ENCODE results near the gene IL1RAP.

IL1RAP gene

DNA sequence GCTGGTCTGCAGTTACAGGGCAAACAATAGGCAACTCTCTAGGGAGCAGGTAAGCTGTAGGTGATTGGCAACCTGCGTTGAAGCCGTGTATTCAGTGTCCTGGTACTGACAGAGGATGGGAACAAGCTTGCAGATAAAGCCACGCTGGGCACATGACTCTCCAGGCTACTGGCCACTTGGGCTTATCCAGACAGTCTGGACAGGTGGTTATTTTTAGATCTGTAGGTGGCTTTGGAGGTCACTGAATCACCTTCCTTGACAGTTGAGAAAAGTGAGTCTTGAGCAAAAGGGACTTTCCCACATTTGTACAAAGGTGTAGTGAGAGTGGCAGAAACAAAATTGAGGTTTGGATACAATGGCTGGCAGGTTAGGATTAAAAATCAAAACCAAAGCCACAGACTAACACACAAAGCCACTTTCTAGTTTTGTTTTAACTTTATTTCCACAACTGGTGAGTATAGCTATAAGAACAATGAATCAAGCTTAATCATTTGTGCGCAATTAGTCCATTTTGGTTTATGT, 22.3 kb upstream of the IL1RAP start:
- H3K4me3 ChIP-seq (ENCODE audit: low read depth, low read length), result no peak overlapping the region
- DNase-seq (ENCODE audit: low read depth), result no peak
- TF ChIP-seq, protein P1, sequence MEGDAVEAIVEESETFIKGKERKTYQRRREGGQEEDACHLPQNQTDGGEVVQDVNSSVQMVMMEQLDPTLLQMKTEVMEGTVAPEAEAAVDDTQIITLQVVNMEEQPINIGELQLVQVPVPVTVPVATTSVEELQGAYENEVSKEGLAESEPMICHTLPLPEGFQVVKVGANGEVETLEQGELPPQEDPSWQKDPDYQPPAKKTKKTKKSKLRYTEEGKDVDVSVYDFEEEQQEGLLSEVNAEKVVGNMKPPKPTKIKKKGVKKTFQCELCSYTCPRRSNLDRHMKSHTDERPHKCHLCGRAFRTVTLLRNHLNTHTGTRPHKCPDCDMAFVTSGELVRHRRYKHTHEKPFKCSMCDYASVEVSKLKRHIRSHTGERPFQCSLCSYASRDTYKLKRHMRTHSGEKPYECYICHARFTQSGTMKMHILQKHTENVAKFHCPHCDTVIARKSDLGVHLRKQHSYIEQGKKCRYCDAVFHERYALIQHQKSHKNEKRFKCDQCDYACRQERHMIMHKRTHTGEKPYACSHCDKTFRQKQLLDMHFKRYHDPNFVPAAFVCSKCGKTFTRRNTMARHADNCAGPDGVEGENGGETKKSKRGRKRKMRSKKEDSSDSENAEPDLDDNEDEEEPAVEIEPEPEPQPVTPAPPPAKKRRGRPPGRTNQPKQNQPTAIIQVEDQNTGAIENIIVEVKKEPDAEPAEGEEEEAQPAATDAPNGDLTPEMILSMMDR (IDR thresholded peaks at IDR 0.05; ENCODE audit: control insufficient read depth, extremely low read depth, insufficient read depth), result no peak

DNA sequence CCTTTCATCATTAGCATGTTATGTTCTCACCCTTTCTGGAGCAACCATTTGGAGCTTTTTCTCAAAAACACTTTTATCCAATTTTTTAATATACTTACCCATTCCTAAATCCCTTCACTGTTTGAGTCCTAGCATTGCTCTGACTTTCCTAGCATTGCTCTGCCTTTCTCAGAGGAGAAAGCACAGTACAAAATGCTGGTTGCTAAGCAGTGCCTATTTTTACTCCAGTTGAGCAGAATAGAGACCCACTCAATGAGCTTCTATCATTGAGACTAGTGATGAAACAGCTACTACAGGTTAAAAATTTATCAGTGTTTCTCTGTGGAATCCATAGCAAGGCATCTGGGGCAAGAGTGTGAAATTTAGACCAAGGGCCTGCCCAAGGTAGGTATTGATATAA, 21.8 kb upstream of the IL1RAP start:
- H3K4me3 ChIP-seq (ENCODE audit: low read depth, low read length), result no peak overlapping the region
- no peak for DNase-seq (ENCODE audit: low read depth)
- TF ChIP-seq, protein P1 (IDR thresholded peaks at IDR 0.05; ENCODE audit: control insufficient read depth, extremely low read depth, insufficient read depth), result no peak

DNA sequence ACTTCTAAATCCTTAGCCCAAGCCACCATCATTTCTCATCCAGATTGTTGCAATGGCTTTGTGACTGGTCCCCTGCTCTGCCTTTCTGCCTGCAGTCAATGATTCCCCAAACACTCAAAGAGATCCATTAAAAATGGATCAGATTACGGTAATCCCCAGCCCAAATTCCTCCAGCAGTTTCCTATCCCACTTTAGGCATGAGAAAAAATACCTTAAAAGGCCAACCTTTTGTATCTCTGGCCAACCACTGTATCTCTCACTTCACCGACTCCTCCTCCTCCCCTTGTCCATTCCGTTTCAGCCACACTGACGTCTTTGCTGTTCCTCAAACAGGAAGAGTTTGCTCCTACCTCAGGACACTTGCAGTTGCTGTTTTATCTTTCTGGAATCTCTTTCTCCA, 20.9 kb upstream of the IL1RAP start:
- TF ChIP-seq, protein P1 (IDR thresholded peaks at IDR 0.05; ENCODE audit: control insufficient read depth, extremely low read depth, insufficient read depth), result no peak
- no peak overlapping the region for H3K4me3 ChIP-seq (ENCODE audit: low read depth, low read length)
- DNase-seq (ENCODE audit: low read depth), result no peak

DNA sequence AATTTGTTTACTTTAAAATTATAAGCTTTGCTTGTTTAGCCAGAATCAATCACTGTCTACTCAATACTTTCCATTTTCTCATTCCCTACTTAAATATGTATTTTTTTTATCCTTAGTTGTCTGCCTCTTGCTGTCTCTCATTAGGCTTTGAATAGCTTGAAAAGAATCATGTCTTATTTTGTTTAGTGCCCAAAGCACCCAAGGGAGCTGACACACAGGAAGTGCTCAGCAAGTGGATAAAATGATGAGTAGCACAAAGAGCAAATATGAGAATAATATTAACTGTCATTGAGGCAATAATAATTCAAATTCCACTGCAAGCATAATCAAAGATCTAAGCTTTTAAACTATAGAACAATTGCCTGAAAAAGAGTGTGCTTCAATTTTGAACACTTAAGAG, 19.0 kb upstream of the IL1RAP start:
- no peak overlapping the region for H3K4me3 ChIP-seq (ENCODE audit: low read depth, low read length)
- no peak for DNase-seq (ENCODE audit: low read depth)
- TF ChIP-seq, protein P1 (IDR thresholded peaks at IDR 0.05; ENCODE audit: control insufficient read depth, extremely low read depth, insufficient read depth), result no peak

DNA sequence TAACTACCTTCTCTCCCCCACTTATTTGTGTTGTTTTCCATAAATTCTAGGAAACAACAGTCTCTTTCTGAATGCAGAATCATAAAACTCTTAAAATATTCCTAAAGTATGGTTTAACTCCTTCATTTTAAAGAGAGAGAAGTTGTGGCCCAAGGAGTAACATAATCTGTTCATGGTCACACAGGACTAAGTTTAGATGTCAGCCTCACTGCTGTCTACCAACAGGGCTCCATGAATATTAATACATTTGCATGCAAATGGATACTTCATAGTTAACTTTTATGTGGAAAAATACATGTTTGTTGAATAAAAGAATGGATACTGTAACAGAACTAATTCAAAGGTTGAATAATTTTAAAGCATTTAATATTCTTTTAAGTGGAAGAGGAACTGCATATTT, 18.5 kb upstream of the IL1RAP start:
- no peak for DNase-seq (ENCODE audit: low read depth)
- TF ChIP-seq, protein P1 (IDR thresholded peaks at IDR 0.05; ENCODE audit: control insufficient read depth, extremely low read depth, insufficient read depth), result no peak
- H3K4me3 ChIP-seq (ENCODE audit: low read depth, low read length), result no peak overlapping the region

DNA sequence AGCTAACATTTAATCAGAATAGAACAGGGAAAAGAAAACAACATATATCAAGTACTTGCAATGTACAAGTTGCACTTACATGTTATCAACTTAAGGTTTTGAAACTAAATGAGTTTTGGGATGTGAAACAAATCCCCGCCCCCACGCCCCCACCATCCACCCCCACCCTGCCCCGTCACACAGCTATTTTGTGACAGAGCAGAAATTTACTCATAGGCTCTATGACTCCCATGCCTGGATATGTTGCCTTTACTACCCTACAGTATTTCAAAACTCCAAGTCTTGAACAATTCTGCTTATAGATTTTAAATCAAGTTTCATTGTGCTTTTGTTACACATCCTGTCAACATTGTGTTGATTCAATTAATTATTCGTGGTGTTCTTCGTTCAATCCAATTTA, 18.1 kb upstream of the IL1RAP start:
- no peak for DNase-seq (ENCODE audit: low read depth)
- TF ChIP-seq, protein P1 (IDR thresholded peaks at IDR 0.05; ENCODE audit: control insufficient read depth, extremely low read depth, insufficient read depth), result no peak
- no peak overlapping the region for H3K4me3 ChIP-seq (ENCODE audit: low read depth, low read length)

DNA sequence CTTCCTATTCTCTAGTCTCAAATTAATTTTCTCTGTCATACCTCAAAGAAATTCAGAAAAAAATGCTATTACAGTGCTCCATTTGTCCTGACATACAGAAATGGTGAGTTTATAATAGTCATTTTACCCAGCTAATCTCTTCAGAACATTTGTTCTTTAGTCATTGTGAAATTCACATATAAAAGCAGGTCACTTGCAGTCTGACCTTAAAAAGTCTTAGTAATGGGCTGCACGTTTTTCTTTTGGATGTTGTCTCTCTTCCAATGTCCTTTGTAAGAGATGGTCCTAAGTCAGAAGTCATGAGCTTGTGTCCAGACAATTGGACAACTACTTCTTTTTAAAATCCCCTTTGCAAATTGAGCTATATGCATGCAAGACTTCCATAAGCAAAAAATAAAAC, 17.0 kb upstream of the IL1RAP start:
- TF ChIP-seq, protein P1 (IDR thresholded peaks at IDR 0.05; ENCODE audit: control insufficient read depth, extremely low read depth, insufficient read depth), result no peak
- DNase-seq (ENCODE audit: low read depth), result no peak
- no peak overlapping the region for H3K4me3 ChIP-seq (ENCODE audit: low read depth, low read length)

All from LNCaP clone FGC (cell line).